ENCODE measurements around the gene DEFB124. TPM values are rescaled to one million over a fixed set of nuclear protein-coding genes. Genes with fewer than 3 reads are reported as not detected.
"Not testable (repeated sequence)": the region's sequence is repeated elsewhere in the genome, so short reads cannot be mapped to it uniquely, and the experiment has no call there.

The DEFB124 gene, protein sequence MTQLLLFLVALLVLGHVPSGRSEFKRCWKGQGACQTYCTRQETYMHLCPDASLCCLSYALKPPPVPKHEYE
- 0.62 TPM for total RNA-seq
- polyA plus RNA-seq (ENCODE audit: insufficient read depth in 1 of 8, insufficient read length in 8 of 8, low replicate concordance in 1 of 8): 1 to 10 TPM in 4 of 8 donors, under 1 TPM in 3, not detected in 1; 0.41 to 1.7 (median 1.4) TPM
- long read RNA-seq, donor 1: 0 reads
- long read RNA-seq, donor 2: 0 reads
- long read RNA-seq, donor 3: 0 reads
- long read RNA-seq, donor 4: 0 reads
- long read RNA-seq, donor 5: 0 reads
- long read RNA-seq, donor 6: 0 reads
- long read RNA-seq, donor 7: 0 reads
- long read RNA-seq, donor 8: 0 reads
- long read RNA-seq, donor 9: 0 reads
- long read RNA-seq, donor 10: 0 reads
- long read RNA-seq, donor 11, partial matches to known transcripts: 12 of 12 reads
- long read RNA-seq, donor 11, other reads (novel, unspliced or antisense): 0 of 12 reads

DNA sequence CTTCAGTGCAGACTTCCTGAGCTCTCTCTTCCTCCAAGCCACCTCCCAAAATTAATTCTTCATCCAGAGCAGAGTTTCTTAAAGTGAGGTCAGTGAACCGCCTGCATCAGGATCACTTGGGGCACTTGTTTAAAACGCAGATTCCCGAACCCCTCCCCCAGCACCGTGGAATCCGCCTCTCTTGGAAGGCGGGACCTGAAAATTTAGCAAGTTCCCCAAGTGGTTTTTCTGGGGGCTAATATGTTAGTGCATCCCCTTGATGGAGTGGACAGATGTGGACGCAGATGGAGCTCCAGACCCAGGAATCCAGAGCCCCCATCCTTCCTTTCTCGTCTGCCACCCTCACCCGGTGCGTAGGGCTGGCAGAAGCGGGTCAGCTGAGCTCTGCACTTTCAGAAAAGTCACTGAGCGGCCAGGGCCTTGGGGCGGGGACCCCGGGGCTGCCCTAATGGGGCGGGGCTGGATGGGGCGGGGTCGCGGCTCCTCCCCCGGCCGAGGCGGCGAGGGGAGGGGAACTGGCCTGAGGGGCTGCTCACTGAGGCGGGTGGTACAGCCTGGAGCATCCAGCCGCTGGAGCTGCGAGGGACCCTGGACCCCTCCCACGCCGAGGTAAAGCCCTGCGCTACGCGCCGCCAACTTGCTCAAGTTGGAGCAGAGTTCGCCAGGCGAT, at the start of gene DEFB124, which contains the start of gene REM1:
TSS of gene DEFB124 (minus strand) at position 370 of the 670 bp plus-strand sequence. CDS start 2,114 bp downstream, outside the sequence.
TSS of gene REM1 (plus strand) at position 531 of the 670 bp plus-strand sequence. CDS start 1,158 bp downstream, outside the sequence.
- DNase-seq: peak; percentile 84
- peaks cover 19% of the 10 kb centered on the region for H3K27me3 ChIP-seq (ENCODE audit: control insufficient read depth, insufficient read depth, low read length)
- H3K9me3 ChIP-seq (replicated peaks; ENCODE audit: control insufficient read depth, low read depth, low read length): no peaks in the 10 kb centered on the region
- H3K4me1 ChIP-seq (ENCODE audit: control insufficient read depth, insufficient read depth, low read length): peaks cover 29% of the 10 kb centered on the region
- peak within 1 kb of the TSS; percentile 60 for H3K27ac ChIP-seq (ENCODE audit: low read length)
- under 1% methylated on average over 28 of the region's 33 CpGs for WGBS (ENCODE audit: insufficient coverage)
- peak within 1 kb of the TSS; percentile 56 for H3K4me3 ChIP-seq (ENCODE audit: low read length)
- peaks cover 4% of the 10 kb centered on the region for H3K36me3 ChIP-seq (ENCODE audit: control insufficient read depth, insufficient read depth, low read length)

DNA sequence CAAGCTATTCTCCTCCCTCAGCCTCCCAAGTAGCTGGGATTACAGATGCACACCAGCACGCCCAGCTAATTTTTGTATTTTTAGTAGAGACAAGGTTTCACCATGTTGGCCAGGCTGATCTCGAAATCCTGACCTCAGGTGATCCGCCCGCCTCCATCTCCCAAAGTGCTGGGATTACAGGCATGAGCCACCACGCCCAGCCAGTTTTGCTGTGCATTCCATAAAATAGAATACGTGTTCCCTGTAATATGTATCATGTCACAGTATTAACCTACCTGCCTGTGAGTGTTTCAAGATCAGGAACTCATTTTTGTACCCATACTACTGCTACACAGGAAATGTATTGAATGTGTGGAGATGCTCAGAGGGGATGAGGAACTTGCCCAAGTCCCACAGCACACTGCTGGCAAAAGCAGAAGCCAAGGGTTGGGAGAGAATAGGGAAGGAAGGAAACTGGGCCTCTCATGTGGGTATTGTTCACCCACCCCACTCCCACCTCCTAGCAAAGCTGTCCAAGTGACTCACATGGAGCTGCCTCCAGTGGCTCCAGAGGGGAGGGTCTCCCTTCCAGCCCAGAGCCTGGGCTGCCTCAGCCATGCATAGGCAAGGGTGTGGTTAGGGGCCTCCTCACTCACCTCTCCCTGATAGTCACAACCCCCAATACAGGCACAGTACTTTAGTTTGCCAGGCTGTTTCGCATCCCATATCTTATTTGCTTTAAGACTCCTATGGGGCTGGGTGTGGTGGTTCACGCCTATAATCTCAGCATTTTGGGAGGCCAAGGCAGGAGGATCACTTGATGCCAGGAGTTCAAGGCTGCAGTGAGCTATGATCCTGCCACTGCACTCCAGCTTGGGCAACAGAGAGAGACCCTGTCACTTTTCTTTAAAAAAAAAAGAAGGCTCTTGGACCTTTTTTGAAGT, 48.7 kb upstream of the DEFB124 start:
- no peak overlapping the region for H3K4me3 ChIP-seq (ENCODE audit: low read length)
- peak; percentile 64 for DNase-seq
- no peaks in the 10 kb centered on the region for H3K9me3 ChIP-seq (replicated peaks; ENCODE audit: control insufficient read depth, low read depth, low read length)
- H3K36me3 ChIP-seq (ENCODE audit: control insufficient read depth, insufficient read depth, low read length): peaks cover 32% of the 10 kb centered on the region
- WGBS (ENCODE audit: insufficient coverage): 85% methylated on average over 5 of the region's 8 CpGs
- H3K27me3 ChIP-seq (ENCODE audit: control insufficient read depth, insufficient read depth, low read length): no peaks in the 10 kb centered on the region
- H3K27ac ChIP-seq (ENCODE audit: low read length): no peak overlapping the region
- peaks cover 3% of the 10 kb centered on the region for H3K4me1 ChIP-seq (ENCODE audit: control insufficient read depth, insufficient read depth, low read length)

DNA sequence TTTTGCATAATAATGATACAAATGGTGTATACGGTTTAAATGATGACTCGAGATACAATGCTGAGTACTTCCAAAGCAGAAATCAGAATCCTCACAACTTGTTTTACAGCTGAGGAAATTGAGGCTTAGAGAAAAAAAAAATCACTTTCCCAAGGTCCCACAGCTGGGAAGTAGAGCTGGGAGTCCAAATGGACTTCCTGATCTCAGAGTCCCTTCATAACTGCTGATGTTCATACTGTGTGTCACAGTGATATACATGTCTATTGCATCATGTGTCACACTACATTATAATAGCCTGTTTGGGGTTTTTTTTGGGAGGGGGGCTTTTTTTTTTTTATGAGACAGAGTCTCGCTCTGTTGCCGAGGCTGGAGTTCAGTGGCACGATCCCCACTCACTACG, 47.8 kb upstream of the DEFB124 start:
- Histone ChIP-seq H3K27me3 (ENCODE audit: control insufficient read depth, insufficient read depth, low read length) (no peaks in the 10 kb centered on the region), H3K4me1 (ENCODE audit: control insufficient read depth, insufficient read depth, low read length) (peaks cover 3% of the 10 kb centered on the region), H3K27ac (ENCODE audit: low read length) (no peak overlapping the region), H3K4me3 (ENCODE audit: low read length) (no peak overlapping the region), H3K9me3 (replicated peaks; ENCODE audit: control insufficient read depth, low read depth, low read length) (no peaks in the 10 kb centered on the region), H3K36me3 (ENCODE audit: control insufficient read depth, insufficient read depth, low read length) (peaks cover 25% of the 10 kb centered on the region)
- no CpG with 5 or more reads among the region's 6 CpGs for WGBS (ENCODE audit: insufficient coverage)
- no peak for DNase-seq

DNA sequence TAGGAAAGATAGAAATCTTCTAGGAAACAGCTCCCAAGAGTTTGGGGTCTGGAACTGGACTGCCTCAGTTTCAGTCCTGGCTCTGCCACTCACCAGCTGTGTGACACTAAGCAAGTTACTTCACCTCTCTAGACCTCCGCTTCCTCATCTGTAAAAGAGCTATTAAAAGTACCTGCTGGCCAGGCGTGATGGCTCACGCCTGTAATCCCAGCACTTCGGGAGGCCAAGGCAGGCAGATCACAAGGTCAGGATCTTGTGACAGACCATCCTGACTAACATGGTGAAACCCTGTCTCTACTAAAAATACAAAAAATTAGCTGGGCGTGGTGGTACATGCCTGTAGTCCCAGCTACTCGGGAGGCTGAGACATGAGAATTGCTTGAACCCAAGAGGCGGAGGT, 46.3 kb upstream of the DEFB124 start:
- peaks cover 31% of the 10 kb centered on the region for H3K36me3 ChIP-seq (ENCODE audit: control insufficient read depth, insufficient read depth, low read length)
- 93% methylated on average over 4 of the region's 7 CpGs for WGBS (ENCODE audit: insufficient coverage)
- not testable (repeated sequence) for H3K27ac ChIP-seq (ENCODE audit: low read length); H3K4me3 ChIP-seq (ENCODE audit: low read length); H3K9me3 ChIP-seq (replicated peaks; ENCODE audit: control insufficient read depth, low read depth, low read length); DNase-seq; H3K27me3 ChIP-seq (ENCODE audit: control insufficient read depth, insufficient read depth, low read length)
- peaks cover 15% of the 10 kb centered on the region for H3K4me1 ChIP-seq (ENCODE audit: control insufficient read depth, insufficient read depth, low read length)

DNA sequence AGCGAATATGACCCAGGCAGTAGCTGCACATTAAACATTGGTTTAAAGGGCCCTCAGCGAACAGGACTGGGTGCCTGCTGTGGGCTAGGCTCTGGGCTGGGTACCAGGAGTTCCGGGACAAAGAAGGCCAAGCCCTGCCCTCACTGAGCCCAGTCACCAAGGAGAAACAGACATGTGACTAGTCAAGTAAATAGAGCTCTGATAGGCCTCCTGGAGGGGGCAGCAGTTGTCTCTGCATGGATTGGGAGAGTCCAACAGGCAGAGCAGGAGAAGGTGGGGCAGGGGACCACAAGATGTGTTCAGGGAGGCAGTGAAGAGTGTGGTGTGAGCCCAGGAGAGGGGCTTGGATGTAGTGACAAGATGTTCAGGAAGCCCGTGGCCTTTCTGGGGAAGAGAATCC, 42.4 kb upstream of the DEFB124 start:
- peaks cover 23% of the 10 kb centered on the region for H3K36me3 ChIP-seq (ENCODE audit: control insufficient read depth, insufficient read depth, low read length)
- H3K27ac ChIP-seq (ENCODE audit: low read length): no peak overlapping the region
- H3K27me3 ChIP-seq (ENCODE audit: control insufficient read depth, insufficient read depth, low read length): no peaks in the 10 kb centered on the region
- peak; percentile 33 for DNase-seq
- H3K4me3 ChIP-seq (ENCODE audit: low read length): no peak overlapping the region
- WGBS (ENCODE audit: insufficient coverage): 80% methylated on average over 3 of the region's 4 CpGs
- H3K9me3 ChIP-seq (replicated peaks; ENCODE audit: control insufficient read depth, low read depth, low read length): no peaks in the 10 kb centered on the region
- H3K4me1 ChIP-seq (ENCODE audit: control insufficient read depth, insufficient read depth, low read length): peaks cover 30% of the 10 kb centered on the region

DNA sequence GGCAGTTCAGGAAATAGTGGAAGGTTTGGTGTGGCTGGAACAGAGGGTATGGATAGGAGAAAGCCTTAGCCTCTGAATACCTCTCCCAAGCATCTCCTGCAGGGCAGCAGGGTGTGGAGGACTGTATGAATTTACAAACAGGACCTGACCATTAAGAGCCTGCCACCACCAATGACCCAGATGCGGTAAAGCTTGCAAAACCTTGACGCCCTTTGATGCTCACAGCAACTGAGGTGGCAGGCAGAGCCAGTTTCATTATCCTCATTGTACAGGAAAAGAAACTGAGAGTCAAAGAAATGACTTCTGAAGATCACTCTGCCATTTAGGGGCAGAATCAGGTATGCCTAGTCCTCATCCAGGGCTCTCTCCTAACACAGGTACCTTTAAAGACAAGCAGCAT, 41.7 kb upstream of the DEFB124 start:
- Histone ChIP-seq H3K27ac (ENCODE audit: low read length) (no peak overlapping the region), H3K4me1 (ENCODE audit: control insufficient read depth, insufficient read depth, low read length) (peaks cover 30% of the 10 kb centered on the region)

DNA sequence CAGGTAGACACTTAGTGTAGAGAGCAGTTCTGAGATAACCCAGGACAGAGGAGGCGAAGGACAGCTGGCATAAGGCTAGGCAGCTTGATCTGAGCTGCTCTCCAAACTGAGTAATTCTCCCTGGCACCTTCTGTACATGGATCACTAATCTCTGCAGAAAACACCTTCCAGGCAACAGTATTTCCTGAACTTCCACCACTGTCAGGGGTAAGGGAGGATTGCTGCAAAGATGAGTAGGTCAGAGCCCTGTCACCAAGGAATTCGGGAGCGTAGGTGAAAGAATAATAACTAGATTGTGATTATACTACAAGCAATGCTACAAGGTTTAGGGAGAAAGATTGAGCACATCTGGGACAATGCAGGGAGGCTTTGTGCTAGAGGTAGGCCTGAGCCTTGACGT, 41.2 kb upstream of the DEFB124 start:
- peaks cover 30% of the 10 kb centered on the region for H3K4me1 ChIP-seq (ENCODE audit: control insufficient read depth, insufficient read depth, low read length)
- H3K9me3 ChIP-seq (replicated peaks; ENCODE audit: control insufficient read depth, low read depth, low read length): no peaks in the 10 kb centered on the region
- H3K4me3 ChIP-seq (ENCODE audit: low read length): peak overlapping the region; percentile 96
- 98% methylated on average over 4 of the region's 4 CpGs for WGBS (ENCODE audit: insufficient coverage)
- no peak overlapping the region for H3K27ac ChIP-seq (ENCODE audit: low read length)
- DNase-seq: no peak
- H3K36me3 ChIP-seq (ENCODE audit: control insufficient read depth, insufficient read depth, low read length): peaks cover 22% of the 10 kb centered on the region
- no peaks in the 10 kb centered on the region for H3K27me3 ChIP-seq (ENCODE audit: control insufficient read depth, insufficient read depth, low read length)

More for the DNA sequence above, 41.7 kb upstream of the DEFB124 start:
- WGBS (ENCODE audit: insufficient coverage): 100% methylated on average over 1 of the region's 2 CpGs
- Histone ChIP-seq H3K4me3 (ENCODE audit: low read length) (no peak overlapping the region), H3K36me3 (ENCODE audit: control insufficient read depth, insufficient read depth, low read length) (peaks cover 23% of the 10 kb centered on the region), H3K27me3 (ENCODE audit: control insufficient read depth, insufficient read depth, low read length) (no peaks in the 10 kb centered on the region), H3K9me3 (replicated peaks; ENCODE audit: control insufficient read depth, low read depth, low read length) (no peaks in the 10 kb centered on the region)
- DNase-seq: no peak

DNA sequence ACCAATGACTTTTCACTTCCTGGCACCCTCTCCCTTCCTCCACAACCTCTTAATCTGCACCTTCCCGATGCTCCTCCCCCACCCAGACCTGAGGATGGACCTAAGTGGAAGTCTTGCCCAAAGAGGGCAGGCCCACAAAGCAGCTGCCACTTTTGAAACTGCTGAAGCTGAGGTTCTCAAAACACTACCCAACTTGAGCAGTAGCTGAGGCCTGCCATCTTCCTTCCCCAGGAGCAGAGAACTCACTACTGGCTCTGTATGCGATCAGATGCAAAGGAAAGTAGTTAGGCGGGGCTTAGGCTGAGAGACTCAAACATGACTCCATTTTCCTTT, 40.8 kb upstream of the DEFB124 start:
- Histone ChIP-seq H3K4me1 (ENCODE audit: control insufficient read depth, insufficient read depth, low read length) (peaks cover 30% of the 10 kb centered on the region), H3K27me3 (ENCODE audit: control insufficient read depth, insufficient read depth, low read length) (no peaks in the 10 kb centered on the region), H3K36me3 (ENCODE audit: control insufficient read depth, insufficient read depth, low read length) (peaks cover 21% of the 10 kb centered on the region), H3K4me3 (ENCODE audit: low read length) (peak overlapping the region; percentile 96), H3K9me3 (replicated peaks; ENCODE audit: control insufficient read depth, low read depth, low read length) (no peaks in the 10 kb centered on the region), H3K27ac (ENCODE audit: low read length) (no peak overlapping the region)
- WGBS (ENCODE audit: insufficient coverage): no CpG with 5 or more reads among the region's 3 CpGs
- no peak for DNase-seq

DNA sequence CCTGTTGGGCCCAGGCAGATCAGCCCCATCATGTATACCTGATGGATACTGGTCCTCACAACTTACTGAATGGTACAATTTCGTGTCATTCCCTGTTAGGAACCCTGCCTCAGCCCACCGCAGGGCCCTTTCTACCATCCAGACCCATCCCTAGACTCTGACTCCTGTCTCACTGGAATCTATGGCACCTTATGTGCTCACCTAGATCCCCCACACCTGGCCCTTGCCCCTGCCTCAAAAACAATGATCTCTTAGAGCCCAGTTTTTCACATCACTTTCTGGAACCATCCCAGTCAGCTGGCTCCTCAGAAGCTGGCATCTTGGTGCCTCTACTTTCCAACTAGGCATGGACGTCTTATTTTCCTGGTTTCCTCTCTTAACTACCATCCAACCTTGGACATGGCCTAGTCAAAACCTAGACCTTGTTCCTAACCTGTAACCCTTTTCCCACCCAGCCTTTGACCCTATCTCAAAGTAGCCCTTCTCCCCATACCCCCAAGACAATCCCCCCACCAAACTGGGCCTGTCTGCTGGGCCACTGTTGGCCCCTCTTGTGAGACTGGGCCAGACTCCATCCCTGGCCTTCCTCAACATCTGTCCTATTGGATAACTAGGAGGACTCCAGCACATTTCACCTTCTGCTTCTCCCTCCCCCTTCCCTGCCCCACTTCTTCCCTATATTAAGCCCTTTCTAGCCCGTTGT, 40.3 kb upstream of the DEFB124 start:
- H3K4me3 ChIP-seq (ENCODE audit: low read length): peak overlapping the region; percentile 96
- peaks cover 21% of the 10 kb centered on the region for H3K36me3 ChIP-seq (ENCODE audit: control insufficient read depth, insufficient read depth, low read length)
- no peaks in the 10 kb centered on the region for H3K9me3 ChIP-seq (replicated peaks; ENCODE audit: control insufficient read depth, low read depth, low read length)
- H3K27ac ChIP-seq (ENCODE audit: low read length): peak overlapping the region; percentile 83
- H3K4me1 ChIP-seq (ENCODE audit: control insufficient read depth, insufficient read depth, low read length): peaks cover 30% of the 10 kb centered on the region
- no peak for DNase-seq
- H3K27me3 ChIP-seq (ENCODE audit: control insufficient read depth, insufficient read depth, low read length): no peaks in the 10 kb centered on the region
- 10% methylated on average over 3 of the region's 4 CpGs for WGBS (ENCODE audit: insufficient coverage)
